Testis (tissue), 3 donors: Measurements from ENCODE around the gene INTS11. TPM values are rescaled to one million over a fixed set of nuclear protein-coding genes. Genes with fewer than 3 reads are reported as not detected.

Source experiments
- DNase-seq: peaks from one replicate; pipeline ENCODE4 v3.0.0-alpha.2; 2019
- H3K27ac ChIP-seq, 2 donors: fragments of 200-600 bp; sonication (generic); one replicate each; pipeline ENCODE4 v1.5.1; 2019
- H3K27me3 ChIP-seq: fragments of 200-600 bp; sonication (generic); one replicate; pipeline ENCODE4 v1.5.1; 2019
- H3K36me3 ChIP-seq: fragments of 200-600 bp; sonication (generic); one replicate; pipeline ENCODE4 v1.5.1; 2017; ENCODE audit warnings: low read depth; ENCODE audit errors: missing control alignments
- H3K4me1 ChIP-seq: fragments of 200-600 bp; sonication (generic); one replicate; pipeline ENCODE4 v1.5.1; 2019
- H3K4me3 ChIP-seq, 2 donors: fragments of 200-600 bp; sonication (generic); one replicate each; pipeline ENCODE4 v1.5.1; 2017 to 2019
- H3K9me3 ChIP-seq: fragments of 200-600 bp; sonication (generic); one replicate; pipeline ENCODE4 v1.5.1; 2017
- POLR2A ChIP-seq: fragments of 450-650 bp; IDR thresholded peaks from one replicate; pipeline ENCODE4 v1.6.1; 2017; ENCODE audit warnings: antibody characterized with exemption, mild to moderate bottlenecking, moderate library complexity
- whole genome bisulfite sequencing, 2 donors: methylation state at CpG; one replicate each; pipeline ENCODE4 v1.1.5; 2018; 5-methylcytosine and 5-hydroxymethylcytosine counted together
- intact Hi-C: fragments of 100-400 bp; cut with DNase I; formaldehyde crosslinking; loops from one replicate; pipeline ENCODE4 v1.15.1; 2023; ENCODE audit warnings: low total_unique reads
- polyA plus RNA-seq: library from polyadenylated mRNA; stranded (reverse); fragments of 350-450 nt; fragmentation: Illumina TruSeq; extraction: RNeasy Lipid Tissue Mini Kit (QIAGEN cat#74804); gene quantifications from one replicate; pipeline ENCODE4 v1.2.3, GENCODE V29; 2014; ENCODE audit warnings: low read depth, low replicate concordance; ENCODE audit not compliant: insufficient read depth
- total RNA-seq, 2 donors: library from RNA; depleted of rRNA; stranded (reverse); fragments of >200 nt; gene quantifications; one replicate each; pipeline ENCODE4 v1.2.3, GENCODE V29; 2016
- TF ChIP-seq, protein P1 (sequence below), 3 experiments: fragments of 450-650 bp in 2 of 3; fragments of 200-600 bp in 1 of 3; sonication (generic) in 1 of 3; IDR thresholded peaks; one replicate each; pipeline ENCODE4 v1.5.1; 2016 to 2019; ENCODE audit warnings: antibody characterized with exemption in 3 of 3, mild to moderate bottlenecking in 2 of 3, moderate library complexity in 1 of 3

Gene INTS11
- total and polyA plus RNA-seq, 3 donors from 2014 or later, result 213 to 232 (median 220) TPM

DNA sequence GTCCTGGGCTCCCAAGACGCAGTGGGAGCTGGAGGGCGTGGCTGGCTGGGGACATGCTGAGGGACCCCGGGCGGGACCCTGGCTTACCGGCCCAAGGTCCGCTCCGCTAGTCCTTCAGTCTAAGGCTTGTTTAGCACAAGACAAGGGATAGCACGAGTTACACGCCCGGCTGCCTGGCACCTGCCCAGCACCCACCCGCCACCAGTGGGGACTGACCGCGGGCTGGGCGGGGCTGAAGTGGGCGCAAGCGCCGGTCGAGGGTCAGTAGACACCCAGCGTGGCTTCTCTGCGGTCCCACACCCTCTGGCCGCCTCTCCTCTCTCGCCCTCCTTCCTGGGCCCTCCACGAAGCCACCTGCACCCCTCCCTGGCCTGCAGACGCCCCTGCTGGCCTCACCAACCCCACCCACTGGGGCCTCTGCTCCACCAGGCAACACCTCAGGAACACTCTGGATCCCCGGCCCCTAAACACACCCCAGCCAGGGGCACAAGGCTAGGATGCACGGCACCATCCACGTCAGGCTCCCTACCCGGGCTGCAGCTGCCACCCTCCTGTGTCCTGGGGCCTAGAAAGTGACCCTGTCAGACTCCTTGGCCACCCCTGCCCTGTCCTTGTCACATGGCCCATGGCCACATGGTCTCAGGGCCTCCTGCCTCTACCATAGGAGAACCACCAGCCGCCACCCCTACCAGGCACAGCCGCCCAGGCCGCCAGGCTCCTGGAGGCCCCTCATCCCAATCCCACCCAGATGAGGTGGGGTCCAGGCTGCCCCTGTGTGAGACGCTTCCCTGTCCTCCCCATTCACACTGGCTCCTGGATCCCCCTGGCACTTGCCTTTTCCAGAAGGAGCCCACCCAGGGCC, 12.7 kb upstream of the INTS11 start:
- no peak for DNase-seq
- 96% methylated on average over 22 to 32 of the region's 32 CpGs for WGBS, 2 donors
- TF ChIP-seq, protein P1, sequence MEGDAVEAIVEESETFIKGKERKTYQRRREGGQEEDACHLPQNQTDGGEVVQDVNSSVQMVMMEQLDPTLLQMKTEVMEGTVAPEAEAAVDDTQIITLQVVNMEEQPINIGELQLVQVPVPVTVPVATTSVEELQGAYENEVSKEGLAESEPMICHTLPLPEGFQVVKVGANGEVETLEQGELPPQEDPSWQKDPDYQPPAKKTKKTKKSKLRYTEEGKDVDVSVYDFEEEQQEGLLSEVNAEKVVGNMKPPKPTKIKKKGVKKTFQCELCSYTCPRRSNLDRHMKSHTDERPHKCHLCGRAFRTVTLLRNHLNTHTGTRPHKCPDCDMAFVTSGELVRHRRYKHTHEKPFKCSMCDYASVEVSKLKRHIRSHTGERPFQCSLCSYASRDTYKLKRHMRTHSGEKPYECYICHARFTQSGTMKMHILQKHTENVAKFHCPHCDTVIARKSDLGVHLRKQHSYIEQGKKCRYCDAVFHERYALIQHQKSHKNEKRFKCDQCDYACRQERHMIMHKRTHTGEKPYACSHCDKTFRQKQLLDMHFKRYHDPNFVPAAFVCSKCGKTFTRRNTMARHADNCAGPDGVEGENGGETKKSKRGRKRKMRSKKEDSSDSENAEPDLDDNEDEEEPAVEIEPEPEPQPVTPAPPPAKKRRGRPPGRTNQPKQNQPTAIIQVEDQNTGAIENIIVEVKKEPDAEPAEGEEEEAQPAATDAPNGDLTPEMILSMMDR (IDR thresholded peaks at IDR 0.05), result no peak
- TF ChIP-seq POLR2A, result no peak
- Histone ChIP-seq H3K27me3 (no peaks in the 10 kb centered on the region), H3K27ac (no peak overlapping the region), H3K4me1 (peaks cover 8% of the 10 kb centered on the region), H3K9me3 (no peaks in the 10 kb centered on the region), H3K36me3 (no peaks in the 10 kb centered on the region), H3K4me3 (no peak overlapping the region)
- intact Hi-C loops, result no loop called here

DNA sequence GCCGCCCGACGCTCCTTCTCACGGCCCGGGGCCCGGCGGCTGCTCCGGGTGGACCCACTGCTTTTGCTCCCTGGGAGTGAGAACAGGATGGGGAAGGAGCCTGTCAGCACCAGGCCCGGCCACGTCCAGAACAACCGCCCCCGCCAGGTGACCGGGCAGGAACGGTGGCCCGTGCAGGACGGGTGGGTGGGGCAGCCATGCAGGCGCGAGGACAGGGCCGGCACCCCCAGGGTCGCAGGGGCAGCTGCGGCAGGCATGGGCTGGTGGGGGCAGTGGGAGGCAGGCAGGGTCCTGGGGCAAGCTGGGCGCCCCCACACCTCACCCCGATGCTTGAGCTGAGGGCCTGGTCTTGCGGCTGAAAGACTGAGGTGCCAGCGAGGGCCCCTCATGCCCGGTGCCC, 12.0 kb upstream of the INTS11 start:
- Histone ChIP-seq H3K27me3 (no peaks in the 10 kb centered on the region), H3K36me3 (no peaks in the 10 kb centered on the region), H3K9me3 (no peaks in the 10 kb centered on the region), H3K27ac (no peak overlapping the region), H3K4me3 (no peak overlapping the region), H3K4me1 (peaks cover 8% of the 10 kb centered on the region)
- 91 to 94% methylated on average over 12 to 20 of the region's 26 CpGs for WGBS, 2 donors
- no peak for DNase-seq
- TF ChIP-seq POLR2A, result no peak
- TF ChIP-seq, protein P1 (IDR thresholded peaks at IDR 0.05), result no peak
- intact Hi-C loops, result no loop called here

- TF ChIP-seq POLR2A, result no peak
- TF ChIP-seq, protein P1 (IDR thresholded peaks at IDR 0.05), result no peak
- H3K4me3 ChIP-seq, result no peak overlapping the region
- 91 to 100% methylated on average over 1 to 21 of the region's 21 CpGs for WGBS, 2 donors
- no peak for DNase-seq
- H3K36me3 ChIP-seq, result no peaks in the 10 kb centered on the region
- no peak overlapping the region for H3K27ac ChIP-seq
- no peaks in the 10 kb centered on the region for H3K9me3 ChIP-seq
- intact Hi-C loops, result no loop called here
- H3K4me1 ChIP-seq, result peaks cover 8% of the 10 kb centered on the region
- no peaks in the 10 kb centered on the region for H3K27me3 ChIP-seq
Observed at GRCh38 chr1:1335792-1336248, 11.4 kb upstream of the INTS11 start.

- Histone ChIP-seq H3K27ac (no peak overlapping the region), H3K9me3 (no peaks in the 10 kb centered on the region), H3K4me1 (peaks cover 8% of the 10 kb centered on the region), H3K27me3 (no peaks in the 10 kb centered on the region), H3K4me3 (no peak overlapping the region), H3K36me3 (no peaks in the 10 kb centered on the region)
- intact Hi-C loops, result no loop called here
- DNase-seq, result no peak
- 68 to 75% methylated on average over 10 to 16 of the region's 16 CpGs for WGBS, 2 donors
- TF ChIP-seq, protein P1 (IDR thresholded peaks at IDR 0.05), result no peak
- TF ChIP-seq POLR2A, result no peak
Observed at GRCh38 chr1:1335283-1335682, 10.8 kb upstream of the INTS11 start.

DNA sequence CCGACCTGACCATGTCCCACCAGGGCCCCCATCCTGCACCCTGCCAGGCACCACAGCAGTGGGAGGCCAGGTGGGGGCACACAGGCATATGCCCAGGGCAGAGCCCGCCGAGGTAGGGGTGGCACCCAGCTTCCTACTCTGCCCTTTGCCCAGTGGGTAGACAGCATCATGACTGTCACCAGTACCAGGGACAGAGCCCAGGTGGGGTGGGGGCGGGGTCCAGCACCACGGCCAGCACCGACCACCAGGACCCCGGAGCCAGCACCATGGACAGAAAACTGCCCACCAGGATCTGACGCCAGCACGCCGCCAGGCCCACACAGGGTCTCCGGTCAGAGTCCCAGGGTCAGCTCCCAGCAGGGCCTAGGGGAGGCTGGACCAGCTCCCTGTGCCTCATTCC, 10.4 kb upstream of the INTS11 start:
- DNase-seq, result no peak
- TF ChIP-seq POLR2A, result no peak
- TF ChIP-seq, protein P1 (IDR thresholded peaks at IDR 0.05), result no peak
- 74 to 84% methylated on average over 7 to 8 of the region's 11 CpGs for WGBS, 2 donors
- H3K9me3 ChIP-seq, result no peaks in the 10 kb centered on the region
- peaks cover 8% of the 10 kb centered on the region for H3K4me1 ChIP-seq
- no peaks in the 10 kb centered on the region for H3K27me3 ChIP-seq
- H3K36me3 ChIP-seq, result no peaks in the 10 kb centered on the region
- H3K4me3 ChIP-seq, result no peak overlapping the region
- intact Hi-C loops, result no loop called here
- no peak overlapping the region for H3K27ac ChIP-seq
